Sigmoid colon (tissue), 7 donors: ENCODE data around the gene LMOD1. TPM values are rescaled to one million over a fixed set of nuclear protein-coding genes. Genes with fewer than 3 reads are reported as not detected.
"Not testable (repeated sequence)": the region's sequence is repeated elsewhere in the genome, so short reads cannot be mapped to it uniquely, and the experiment has no call there.

ENCODE experiments used
- DNase-seq: peaks from one replicate; pipeline ENCODE4 v3.0.0-alpha.2; 2019
- H3K27ac ChIP-seq, 4 donors: fragments of 200-600 bp; sonication (generic); one replicate each; pipeline ENCODE4 v1.5.1; 2016 to 2019; ENCODE audit warnings: mild to moderate bottlenecking in 1 of 4
- H3K27me3 ChIP-seq, 3 donors: fragments of 200-600 bp; sonication (generic); one replicate each; pipeline ENCODE4 v1.5.1; 2019; ENCODE audit warnings: mild to moderate bottlenecking in 1 of 3
- H3K36me3 ChIP-seq, 4 donors: fragments of 200-600 bp; sonication (generic); one replicate each; pipeline ENCODE4 v1.5.1; 2016 to 2019
- H3K4me1 ChIP-seq, 4 donors: fragments of 200-600 bp; sonication (generic); one replicate each; pipeline ENCODE4 v1.5.1; 2017 to 2019
- H3K4me3 ChIP-seq, 4 donors: fragments of 200-600 bp; sonication (generic); one replicate each; pipeline ENCODE4 v1.5.1; 2017 to 2019; ENCODE audit warnings: mild to moderate bottlenecking in 2 of 4, moderate library complexity in 1 of 4
- H3K9me3 ChIP-seq, 4 donors: fragments of 200-600 bp in 3 of 4; sonication (generic) in 3 of 4; one replicate each; pipeline versions ENCODE4 v1.5.1 to v1.6.1; 2013 to 2019
- EP300 ChIP-seq, 4 donors: sonication (generic); formaldehyde crosslinking; IDR thresholded peaks; one replicate each; pipeline ENCODE4 v1.6.1; 2017; ENCODE audit warnings: antibody characterized with exemption in 4 of 4
- POLR2A ChIP-seq, 2 donors: fragments of 450-650 bp; IDR thresholded peaks; one replicate each; pipeline ENCODE4 v1.6.1; 2016; ENCODE audit warnings: antibody characterized with exemption in 2 of 2, mild to moderate bottlenecking in 2 of 2, moderate library complexity in 2 of 2
- POLR2AphosphoS5 ChIP-seq, 4 donors: sonication (generic); formaldehyde crosslinking; IDR thresholded peaks; one replicate each; pipeline ENCODE4 v1.6.1; 2017; ENCODE audit warnings: antibody characterized with exemption in 4 of 4
- WGBS, 2 donors: extraction: QIAGEN DNeasy Blood & Tissue Kit; methylation state at CpG; one replicate each; pipeline ENCODE4 v1.1.7; 2013; 5-methylcytosine and 5-hydroxymethylcytosine counted together
- intact Hi-C: fragments of 100-400 bp; cut with DNase I; formaldehyde crosslinking; loops from one replicate; pipeline ENCODE4 v1.15.1; 2023
- polyA plus RNA-seq, 3 donors: library from polyadenylated mRNA; stranded (reverse); fragments of 200-250 nt; gene quantifications; one replicate each; pipeline ENCODE4 v1.2.3, GENCODE V29; 2013
- total RNA-seq, 4 donors: library from RNA; depleted of rRNA; stranded (reverse); fragments of >200 nt; gene quantifications; one replicate each; pipeline ENCODE4 v1.1.0, GENCODE V29; 2016
- TF ChIP-seq, protein P1 (sequence below), 4 experiments: fragments of 450-650 bp in 3 of 4; fragments of 200-600 bp in 1 of 4; IDR thresholded peaks; one replicate each; pipeline ENCODE4 v1.5.1; 2016 to 2019; ENCODE audit warnings: antibody characterized with exemption in 4 of 4, mild to moderate bottlenecking in 3 of 4, moderate library complexity in 2 of 4
- donor health status: healthy with polysubstance abuse.
- donor health status: Bipolar disorder and iron deficiency.
- donor health status: healthy.

The LMOD1 gene
- total and polyA plus RNA-seq, 7 donors, result 4.9 to 1,011 (median 633) TPM

- Histone ChIP-seq H3K36me3 (peaks cover 31 to 99% (median 55%) of the 10 kb centered on the region in 4 donors), H3K27me3 (no peaks in the 10 kb centered on the region), H3K4me1 (no peaks in the 10 kb centered on the region), H3K27ac (no peak overlapping the region), H3K4me3 (no peak overlapping the region), H3K9me3 (no peaks in the 10 kb centered on the region)
- TF ChIP-seq, protein P1, sequence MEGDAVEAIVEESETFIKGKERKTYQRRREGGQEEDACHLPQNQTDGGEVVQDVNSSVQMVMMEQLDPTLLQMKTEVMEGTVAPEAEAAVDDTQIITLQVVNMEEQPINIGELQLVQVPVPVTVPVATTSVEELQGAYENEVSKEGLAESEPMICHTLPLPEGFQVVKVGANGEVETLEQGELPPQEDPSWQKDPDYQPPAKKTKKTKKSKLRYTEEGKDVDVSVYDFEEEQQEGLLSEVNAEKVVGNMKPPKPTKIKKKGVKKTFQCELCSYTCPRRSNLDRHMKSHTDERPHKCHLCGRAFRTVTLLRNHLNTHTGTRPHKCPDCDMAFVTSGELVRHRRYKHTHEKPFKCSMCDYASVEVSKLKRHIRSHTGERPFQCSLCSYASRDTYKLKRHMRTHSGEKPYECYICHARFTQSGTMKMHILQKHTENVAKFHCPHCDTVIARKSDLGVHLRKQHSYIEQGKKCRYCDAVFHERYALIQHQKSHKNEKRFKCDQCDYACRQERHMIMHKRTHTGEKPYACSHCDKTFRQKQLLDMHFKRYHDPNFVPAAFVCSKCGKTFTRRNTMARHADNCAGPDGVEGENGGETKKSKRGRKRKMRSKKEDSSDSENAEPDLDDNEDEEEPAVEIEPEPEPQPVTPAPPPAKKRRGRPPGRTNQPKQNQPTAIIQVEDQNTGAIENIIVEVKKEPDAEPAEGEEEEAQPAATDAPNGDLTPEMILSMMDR (IDR thresholded peaks at IDR 0.05), result no peak
- DNase-seq, result no peak
- 92 to 93% methylated on average over 10 of the region's 10 CpGs for WGBS, 2 donors
- intact Hi-C loops, result no loop called here
These were observed 76.0 kb downstream of the LMOD1 start for GRCh38 chr1:201870397-201870796.

GRCh38 chr1:201861448-201861847, 84.9 kb downstream of the LMOD1 start:
- WGBS, 2 donors, result 88 to 89% methylated on average over 7 of the region's 7 CpGs
- TF ChIP-seq POLR2AphosphoS5 (IDR thresholded peaks at IDR 0.05) (no peak), EP300 (IDR thresholded peaks at IDR 0.05) (no peak), POLR2A (IDR thresholded peaks at IDR 0.05) (no peak)
- DNase-seq, result no peak
- H3K36me3 ChIP-seq, result peaks cover 8 to 96% (median 16%) of the 10 kb centered on the region in 4 donors
- H3K4me3 ChIP-seq, result no peak overlapping the region
- H3K27me3 ChIP-seq, result no peaks in the 10 kb centered on the region
- no peaks in the 10 kb centered on the region for H3K4me1 ChIP-seq
- no peaks in the 10 kb centered on the region for H3K9me3 ChIP-seq
- intact Hi-C loops, result no loop called here
- no peak overlapping the region for H3K27ac ChIP-seq

DNA sequence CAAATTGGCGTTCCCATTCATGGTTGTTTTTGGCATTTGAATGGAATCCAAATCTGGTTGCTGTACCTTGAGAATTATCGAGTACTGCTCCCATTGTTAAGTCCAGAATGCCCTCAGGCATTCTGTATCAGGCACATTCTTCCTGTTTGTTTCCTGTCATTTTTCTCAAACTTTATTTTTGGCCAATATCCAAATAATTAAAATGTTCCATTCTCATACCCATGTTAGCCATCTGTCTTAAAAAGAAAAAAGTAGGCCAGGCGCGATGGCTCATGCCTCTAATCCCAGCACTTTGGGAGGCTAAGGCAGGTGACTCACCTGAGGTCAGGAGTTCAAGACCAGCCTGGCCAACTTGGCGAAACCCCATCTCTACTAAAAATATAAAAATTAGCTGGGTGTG, 86.9 kb downstream of the LMOD1 start:
- H3K4me3 ChIP-seq, result no peak overlapping the region
- H3K27me3 ChIP-seq, result no peaks in the 10 kb centered on the region
- no peaks in the 10 kb centered on the region for H3K4me1 ChIP-seq
- intact Hi-C loops, result no loop called here
- TF ChIP-seq POLR2A (IDR thresholded peaks at IDR 0.05) (no peak), EP300 (IDR thresholded peaks at IDR 0.05) (no peak), POLR2AphosphoS5 (IDR thresholded peaks at IDR 0.05) (no peak)
- TF ChIP-seq, protein P1 (IDR thresholded peaks at IDR 0.05), result no peak
- no peaks in the 10 kb centered on the region for H3K9me3 ChIP-seq
- 92 to 96% methylated on average over 5 of the region's 5 CpGs for WGBS, 2 donors
- no peak for DNase-seq
- H3K36me3 ChIP-seq, result peaks cover 12 to 98% (median 32%) of the 10 kb centered on the region in 4 donors
- H3K27ac ChIP-seq, result no peak overlapping the region

- H3K9me3 ChIP-seq, H3K27me3 ChIP-seq, H3K27ac ChIP-seq, H3K4me3 ChIP-seq, intact Hi-C loops, DNase-seq, H3K4me1 ChIP-seq: not testable (repeated sequence)
- H3K36me3 ChIP-seq, result peaks cover 25 to 98% (median 56%) of the 10 kb centered on the region in 4 donors
- 95 to 96% methylated on average over 2 of the region's 2 CpGs for WGBS, 2 donors
These were observed 89.6 kb downstream of the LMOD1 start for GRCh38 chr1:201856722-201857121.

GRCh38 chr1:201851949-201852348, 94.4 kb downstream of the LMOD1 start:
- peaks cover 0 to 29% (median 15%) of the 10 kb centered on the region in 4 donors for H3K4me1 ChIP-seq
- WGBS, 2 donors, result 92% methylated on average over 1 of the region's 1 CpG
- H3K9me3 ChIP-seq, result no peaks in the 10 kb centered on the region
- DNase-seq, result no peak
- intact Hi-C loops, result no loop called here
- H3K27ac ChIP-seq, result no peak overlapping the region
- H3K27me3 ChIP-seq, result no peaks in the 10 kb centered on the region
- TF ChIP-seq POLR2A (IDR thresholded peaks at IDR 0.05), result no peak
- TF ChIP-seq POLR2AphosphoS5 (IDR thresholded peaks at IDR 0.05), result no peak
- H3K4me3 ChIP-seq, result no peak overlapping the region
- peaks cover 27 to 86% (median 44%) of the 10 kb centered on the region in 4 donors for H3K36me3 ChIP-seq

DNA sequence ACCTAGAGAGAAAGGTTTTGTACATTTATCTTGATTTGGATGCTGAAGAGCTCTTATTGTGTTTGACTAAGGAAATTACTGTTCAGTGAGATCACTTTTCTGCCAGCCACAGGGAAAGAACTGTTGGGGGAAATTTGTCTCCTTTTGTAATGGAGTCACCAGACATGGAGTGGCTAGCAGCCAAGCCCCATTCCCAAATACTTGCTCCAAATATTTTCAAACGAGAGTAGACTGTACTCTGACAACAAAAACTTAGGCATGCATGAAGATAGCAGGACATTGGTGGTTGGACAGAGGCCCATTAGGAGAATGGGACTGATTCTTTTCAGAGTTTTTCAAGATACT, 96.3 kb downstream of the LMOD1 start:
- TF ChIP-seq POLR2A (IDR thresholded peaks at IDR 0.05) (no peak), EP300 (IDR thresholded peaks at IDR 0.05) (no peak), POLR2AphosphoS5 (IDR thresholded peaks at IDR 0.05) (peak in 1 of 4 donors; percentile 3)
- Histone ChIP-seq H3K36me3 (peaks cover 21 to 67% (median 28%) of the 10 kb centered on the region in 4 donors), H3K27me3 (no peaks in the 10 kb centered on the region), H3K27ac (peak overlapping the region in 3 of 4 donors; percentile 50 to 72 (median 61)), H3K4me3 (no peak overlapping the region), H3K9me3 (no peaks in the 10 kb centered on the region), H3K4me1 (peaks cover 0 to 29% (median 15%) of the 10 kb centered on the region in 4 donors)
- 49 to 65% methylated on average over 1 of the region's 1 CpG for WGBS, 2 donors
- intact Hi-C loops, result no loop called here
- no peak for DNase-seq

DNA sequence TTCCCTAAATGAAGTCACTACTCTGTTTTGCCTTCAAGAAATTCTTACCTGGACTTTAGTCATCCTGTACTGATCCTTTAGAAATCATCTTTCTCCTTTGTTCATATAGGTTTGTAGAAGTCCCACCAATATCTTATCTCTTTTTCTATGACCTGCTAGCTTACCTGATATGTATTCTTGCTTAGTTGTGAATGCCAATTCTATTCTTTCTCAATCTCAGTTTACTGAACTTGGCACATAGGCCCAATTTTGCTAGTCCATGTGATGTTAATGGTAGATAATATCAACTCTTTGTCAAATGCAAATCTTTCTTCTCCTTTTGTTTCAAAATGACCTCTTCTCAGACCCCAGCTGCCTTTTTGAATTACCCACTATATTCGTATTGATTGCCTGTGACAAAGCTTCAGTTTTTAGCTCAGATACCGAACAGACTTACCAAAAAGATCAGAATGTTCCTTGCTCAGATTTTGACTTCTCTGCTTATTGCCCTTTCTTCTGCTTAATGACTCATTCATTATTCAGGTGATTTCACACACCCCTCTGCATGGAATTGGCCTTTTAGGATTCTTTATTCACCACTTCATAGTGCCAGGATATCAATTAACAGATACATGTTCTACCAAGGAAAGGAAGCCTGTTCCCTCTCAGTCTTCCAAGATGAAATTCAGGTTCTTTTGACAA, 96.8 kb downstream of the LMOD1 start:
- H3K4me3 ChIP-seq, result no peak overlapping the region

More for the DNA sequence above, 96.8 kb downstream of the LMOD1 start:
- TF ChIP-seq, protein P1 (IDR thresholded peaks at IDR 0.05), result no peak
- TF ChIP-seq POLR2A (IDR thresholded peaks at IDR 0.05) (no peak), EP300 (IDR thresholded peaks at IDR 0.05) (no peak), POLR2AphosphoS5 (IDR thresholded peaks at IDR 0.05) (no peak)
- intact Hi-C loops, result no loop called here
- WGBS, 2 donors, result 94 to 98% methylated on average over 2 of the region's 2 CpGs
- peaks cover 19 to 62% (median 25%) of the 10 kb centered on the region in 4 donors for H3K36me3 ChIP-seq
- H3K27me3 ChIP-seq, result no peaks in the 10 kb centered on the region
- peaks cover 0 to 29% (median 15%) of the 10 kb centered on the region in 4 donors for H3K4me1 ChIP-seq
- H3K9me3 ChIP-seq, result no peaks in the 10 kb centered on the region
- no peak for DNase-seq
- peak overlapping the region in 3 of 4 donors; percentile 50 to 72 (median 61) for H3K27ac ChIP-seq
